NCI-H187 treated with DMSO at 0.1 percent for 48 hours (cell line): ENCODE results near the gene TAF1C.
A peak's percentile ranks its signal among the peaks of the same experiment; 100 is the strongest.
"Not testable (repeated sequence)": the region's sequence is repeated elsewhere in the genome, so short reads cannot be mapped to it uniquely, and the experiment has no call there.

Source experiments
- DNase-seq: peaks from one replicate; lab custom pipeline; 2025; lab: John Stamatoyannopoulos, UW

Gene TAF1C

GRCh38 chr16:84212154-84212553, 25.3 kb upstream of the TAF1C start:
- DNase-seq: no peak

- DNase-seq: no peak
Measured at GRCh38 chr16:84209989-84210388, 23.1 kb upstream of the TAF1C start.

- DNase-seq: no peak
Measured at GRCh38 chr16:84207879-84208278, 21.0 kb upstream of the TAF1C start.

GRCh38 chr16:84207251-84207650, 20.4 kb upstream of the TAF1C start:
- DNase-seq: no peak

- no peak for DNase-seq
Measured at GRCh38 chr16:84205976-84206691, 19.3 kb upstream of the TAF1C start.

GRCh38 chr16:84205123-84205522, 18.3 kb upstream of the TAF1C start:
- not testable (repeated sequence) for DNase-seq

GRCh38 chr16:84204551-84204950, 17.7 kb upstream of the TAF1C start:
- DNase-seq: not testable (repeated sequence)

- DNase-seq: no peak
Measured at GRCh38 chr16:84199861-84200260, 13.0 kb upstream of the TAF1C start.

GRCh38 chr16:84199097-84199496, 12.2 kb upstream of the TAF1C start:
- DNase-seq: no peak

- DNase-seq: no peak
Measured at GRCh38 chr16:84198401-84198800, 11.5 kb upstream of the TAF1C start.

GRCh38 chr16:84197466-84198128, 10.7 kb upstream of the TAF1C start:
- DNase-seq: no peak

GRCh38 chr16:84196727-84197394, 10.0 kb upstream of the TAF1C start:
- no peak for DNase-seq

- no peak for DNase-seq
Measured at GRCh38 chr16:84196101-84196500, 9.2 kb upstream of the TAF1C start.

GRCh38 chr16:84195201-84196093, 8.6 kb upstream of the TAF1C start:
- DNase-seq: no peak

GRCh38 chr16:84194470-84195200, 7.8 kb upstream of the TAF1C start:
- DNase-seq: peak; percentile 35

- DNase-seq: no peak
Measured at GRCh38 chr16:84194018-84194417, 7.2 kb upstream of the TAF1C start.

GRCh38 chr16:84193480-84193879, 6.6 kb upstream of the TAF1C start:
- no peak for DNase-seq

- no peak for DNase-seq
Measured at GRCh38 chr16:84191466-84191865, 4.6 kb upstream of the TAF1C start.

GRCh38 chr16:84190731-84191388, 4.0 kb upstream of the TAF1C start, which contains the start of gene ADAD2:
Gene ADAD2 (plus strand): TSS chr16:84191157. CDS start chr16:84191231, 74 bp downstream.
- no peak for DNase-seq

GRCh38 chr16:84184775-84185174, 2.1 kb downstream of the TAF1C start:
- DNase-seq: no peak
